Astrocyte (in vitro differentiated cells and primary cell): ENCODE results near the gene DOCK1. TPM values are rescaled to one million over a fixed set of nuclear protein-coding genes. Genes with fewer than 3 reads are reported as not detected.
"Not testable (repeated sequence)": the region's sequence is repeated elsewhere in the genome, so short reads cannot be mapped to it uniquely, and the experiment has no call there.

Source experiments
- DNase-seq: peaks from one replicate; pipeline ENCODE4 v3.0.0-alpha.2; 2010; ENCODE audit warnings: low read depth
- FAIRE-seq: peaks from 2 replicates; lab custom pipeline; 2011; peaks lifted over from hg19 to GRCh38; lab: Jason Lieb, UNC
- H2AFZ ChIP-seq: 2 replicates; pipeline ENCODE4 v1.6.0; 2012; ENCODE audit warnings: low read depth, low read length, inconsistent platforms
- H3K27ac ChIP-seq: 2 replicates; pipeline ENCODE4 v1.5.1; 2011; ENCODE audit warnings: low read depth, low read length, inconsistent platforms
- H3K27me3 ChIP-seq: 2 replicates; pipeline ENCODE4 v1.6.0; 2011; ENCODE audit warnings: low read length, inconsistent platforms; ENCODE audit not compliant: insufficient read depth
- H3K36me3 ChIP-seq: 2 replicates; pipeline ENCODE4 v1.5.1; 2011; ENCODE audit warnings: low read length, inconsistent platforms; ENCODE audit not compliant: insufficient read depth
- H3K4me1 ChIP-seq: 2 replicates; pipeline ENCODE4 v1.5.1; 2011; ENCODE audit warnings: low read length, inconsistent platforms; ENCODE audit not compliant: insufficient read depth
- H3K4me2 ChIP-seq: 2 replicates; pipeline ENCODE4 v1.6.0; 2012; ENCODE audit warnings: low read length, inconsistent platforms
- H3K4me3 ChIP-seq: 2 replicates; pipeline ENCODE4 v1.5.1; 2011; ENCODE audit warnings: low read depth, mild to moderate bottlenecking, low read length, inconsistent platforms; ENCODE audit not compliant: insufficient read depth
- H3K79me2 ChIP-seq: 2 replicates; pipeline ENCODE4 v1.6.0; 2012; ENCODE audit warnings: mild to moderate bottlenecking, low read length, inconsistent platforms; ENCODE audit not compliant: insufficient read depth
- H3K9ac ChIP-seq: 2 replicates; pipeline ENCODE4 v1.6.0; 2012; ENCODE audit warnings: mild to moderate bottlenecking, low read length, inconsistent platforms
- H3K9me3 ChIP-seq: 2 replicates; pipeline ENCODE4 v1.5.1; 2012; ENCODE audit warnings: low read depth, mild to moderate bottlenecking, low read length, inconsistent platforms; ENCODE audit not compliant: insufficient read depth
- H4K20me1 ChIP-seq: 2 replicates; pipeline ENCODE4 v1.6.0; 2012; ENCODE audit warnings: low read length, inconsistent platforms; ENCODE audit not compliant: insufficient read depth
- H3K27ac Mint-ChIP-seq: one replicate; pipeline ENCODE4 v1.8.0; 2021; ENCODE audit warnings: mild to moderate bottlenecking, mixed read lengths; ENCODE audit not compliant: unreplicated experiment
- H3K27me3 Mint-ChIP-seq: one replicate; pipeline ENCODE4 v1.8.0; 2021; ENCODE audit warnings: low read depth, mixed read lengths; ENCODE audit not compliant: unreplicated experiment
- H3K36me3 Mint-ChIP-seq: one replicate; pipeline ENCODE4 v1.8.0; 2021; ENCODE audit warnings: low read depth, mixed read lengths; ENCODE audit not compliant: unreplicated experiment
- H3K4me1 Mint-ChIP-seq: one replicate; pipeline ENCODE4 v1.8.0; 2021; ENCODE audit warnings: low read depth, mixed read lengths; ENCODE audit not compliant: unreplicated experiment
- H3K4me3 Mint-ChIP-seq: one replicate; pipeline ENCODE4 v1.8.0; 2021; ENCODE audit warnings: mild to moderate bottlenecking, moderate library complexity, mixed read lengths; ENCODE audit not compliant: unreplicated experiment
- H3K9me3 Mint-ChIP-seq: one replicate; pipeline ENCODE4 v1.8.0; 2021; ENCODE audit warnings: mild to moderate bottlenecking, mixed read lengths; ENCODE audit not compliant: unreplicated experiment
- CTCF ChIP-seq: IDR thresholded peaks from 2 replicates; pipeline ENCODE4 v1.5.1; 2011; ENCODE audit warnings: low read depth, mild to moderate bottlenecking, inconsistent platforms, low read length, moderate library complexity; ENCODE audit not compliant: insufficient read depth
- EZH2 ChIP-seq: IDR thresholded peaks from 2 replicates; pipeline ENCODE4 v1.6.1; 2012; ENCODE audit warnings: mild to moderate bottlenecking, low read length, inconsistent platforms; ENCODE audit not compliant: insufficient read depth
- total RNA-seq: library from RNA; stranded (reverse); gene quantifications from 2 replicates; pipeline ENCODE4 v1.2.1, GENCODE V29; 2021

Gene DOCK1
- total RNA-seq, 1 donor from 2014 or later, result 42.5 TPM

- Histone ChIP-seq H3K36me3 (no peaks in the 10 kb centered on the region), H3K9ac (no peak overlapping the region), H3K27me3 (no peaks in the 10 kb centered on the region), H3K4me3 (no peak overlapping the region), H3K27ac (no peak overlapping the region), H3K79me2 (no peaks in the 10 kb centered on the region), H3K9me3 (peaks cover 3% of the 10 kb centered on the region), H2AFZ (no peak overlapping the region), H3K4me2 (no peak overlapping the region), H4K20me1 (no peaks in the 10 kb centered on the region), H3K4me1 (peaks cover 6% of the 10 kb centered on the region)
- FAIRE-seq (no peak), DNase-seq (no peak)
- H3K9me3 Mint-ChIP-seq, result peaks cover 9% of the 10 kb centered on the region
- no peak overlapping the region for H3K4me3 Mint-ChIP-seq
- H3K36me3 Mint-ChIP-seq, result peaks cover 22% of the 10 kb centered on the region
- TF ChIP-seq CTCF (no peak), EZH2 (no peak)
- peaks cover 11% of the 10 kb centered on the region for H3K4me1 Mint-ChIP-seq
- no peak overlapping the region for H3K27ac Mint-ChIP-seq
- H3K27me3 Mint-ChIP-seq, result peaks cover 20% of the 10 kb centered on the region
These were observed 6.8 kb upstream of the DOCK1 start for GRCh38 chr10:126898460-126898859.

GRCh38 chr10:126899529-126899928 lies 5.7 kb upstream of the DOCK1 start:
- not testable (repeated sequence) for H3K36me3 ChIP-seq, H3K79me2 ChIP-seq, H4K20me1 ChIP-seq, H3K9ac ChIP-seq, H3K27ac Mint-ChIP-seq, FAIRE-seq, DNase-seq, H3K27me3 ChIP-seq, H3K9me3 ChIP-seq, H3K27ac ChIP-seq, H3K4me2 ChIP-seq, H3K4me3 ChIP-seq, H2AFZ ChIP-seq, H3K4me3 Mint-ChIP-seq, H3K9me3 Mint-ChIP-seq
- H3K4me1 Mint-ChIP-seq, result peaks cover 13% of the 10 kb centered on the region
- peaks cover 13% of the 10 kb centered on the region for H3K27me3 Mint-ChIP-seq
- peaks cover 22% of the 10 kb centered on the region for H3K36me3 Mint-ChIP-seq
- H3K4me1 ChIP-seq, result peaks cover 10% of the 10 kb centered on the region

DNA sequence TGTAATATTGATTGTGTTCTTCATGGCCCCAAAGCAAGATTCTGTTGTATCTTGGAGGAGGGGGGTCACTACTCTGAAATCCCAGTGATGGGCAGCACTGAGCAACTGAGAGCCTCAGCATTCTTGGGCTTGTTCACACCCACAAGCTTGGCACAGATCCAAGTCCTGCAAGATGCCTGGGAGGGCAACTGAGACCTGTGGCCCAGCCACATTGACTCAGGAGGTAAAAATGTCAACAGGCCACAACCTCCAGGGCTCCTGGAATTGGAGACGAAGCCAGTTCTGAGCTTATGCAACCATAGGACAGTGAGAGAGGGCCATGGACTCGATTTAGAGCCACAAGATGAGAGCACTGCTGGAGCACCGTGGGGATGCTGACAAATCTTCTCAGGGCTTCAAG lies 3.1 kb upstream of the DOCK1 start:
- peak overlapping the region; percentile 52 for H3K4me3 Mint-ChIP-seq
- H3K27me3 ChIP-seq, result no peaks in the 10 kb centered on the region
- peaks cover 10% of the 10 kb centered on the region for H3K9me3 Mint-ChIP-seq
- H3K9me3 ChIP-seq, result peaks cover 3% of the 10 kb centered on the region
- peak; percentile 31 for TF ChIP-seq CTCF
- TF ChIP-seq EZH2, result no peak
- H3K9ac ChIP-seq, result no peak overlapping the region
- no peak overlapping the region for H3K4me3 ChIP-seq
- no peaks in the 10 kb centered on the region for H3K36me3 ChIP-seq
- H2AFZ ChIP-seq, result no peak overlapping the region
- peaks cover 18% of the 10 kb centered on the region for H3K79me2 ChIP-seq
- H3K36me3 Mint-ChIP-seq, result peaks cover 22% of the 10 kb centered on the region
- DNase-seq, result peak; percentile 81
- H3K4me2 ChIP-seq, result peak overlapping the region; percentile 42
- peak overlapping the region; percentile 55 for H3K27ac Mint-ChIP-seq
- no peak overlapping the region for H3K27ac ChIP-seq
- H3K27me3 Mint-ChIP-seq, result no peaks in the 10 kb centered on the region
- H3K4me1 Mint-ChIP-seq, result peaks cover 19% of the 10 kb centered on the region
- FAIRE-seq, result peak; percentile 89
- H3K4me1 ChIP-seq, result peaks cover 18% of the 10 kb centered on the region
- H4K20me1 ChIP-seq, result peaks cover 9% of the 10 kb centered on the region
